ENCODE data around the gene STRADB.
"Not testable (repeated sequence)": the region's sequence is repeated elsewhere in the genome, so short reads cannot be mapped to it uniquely, and the experiment has no call there.

Gene STRADB

DNA sequence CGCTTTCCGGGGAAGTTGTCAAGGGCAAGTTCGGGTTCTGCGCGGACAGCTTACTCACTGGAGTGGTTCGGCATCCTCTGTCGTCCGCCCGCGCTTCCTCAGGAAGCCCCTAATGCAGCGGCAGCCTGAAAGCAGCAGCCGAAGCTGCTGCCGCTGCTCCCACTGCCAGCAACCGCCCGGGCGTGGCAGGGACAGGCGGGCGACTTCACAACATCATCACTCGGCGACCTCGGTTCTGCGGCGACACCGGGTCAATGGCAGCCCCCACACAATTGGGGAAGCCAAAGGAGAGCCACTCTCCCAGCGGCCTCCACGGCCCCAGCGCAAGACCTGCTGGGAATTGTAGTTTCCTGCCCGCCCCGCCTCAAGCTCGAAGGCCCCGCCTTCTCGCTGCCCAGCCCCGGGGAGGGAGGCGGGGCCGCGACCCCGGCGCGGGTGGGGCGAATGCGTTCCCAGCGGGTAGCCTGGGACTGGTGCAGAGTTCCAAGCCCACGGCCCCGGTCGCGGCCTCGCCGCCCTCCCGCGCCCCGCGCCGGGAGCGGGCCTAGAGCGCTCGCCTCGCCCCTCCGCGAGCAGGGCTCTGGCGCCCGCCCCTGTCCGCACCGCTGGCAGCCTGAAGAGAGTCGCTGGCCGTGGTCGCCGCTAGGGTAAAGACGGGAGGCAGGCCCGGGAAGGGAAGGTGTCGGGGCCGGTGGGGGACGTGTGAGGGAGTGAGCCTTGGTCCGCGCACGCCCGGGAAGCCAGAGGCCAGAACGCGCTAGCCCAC is at the start of gene STRADB, which contains the start of gene TRAK2:
STRADB (plus strand) TSS at position 449 of the 766 bp plus-strand sequence. CDS start 3,101 bp downstream, outside the sequence.
TRAK2 (minus strand) TSS at position 167 of the 766 bp plus-strand sequence. CDS start 30,951 bp downstream, outside the sequence.
- peak; percentile 94 to 95 for DNase-seq (ENCODE audit: low read depth in 2 of 2)

GRCh38 chr2:201401815-201402214 is 49.7 kb upstream of the STRADB start:
- no peak for DNase-seq (ENCODE audit: low read depth in 2 of 2)

- DNase-seq (ENCODE audit: low read depth in 2 of 2) = no peak
Observed at GRCh38 chr2:201402651-201403562, 48.6 kb upstream of the STRADB start.

GRCh38 chr2:201403880-201404279 is 47.7 kb upstream of the STRADB start:
- no peak for DNase-seq (ENCODE audit: low read depth in 2 of 2)

GRCh38 chr2:201404699-201405280 is 46.8 kb upstream of the STRADB start:
- no peak for DNase-seq (ENCODE audit: low read depth in 2 of 2)

- DNase-seq (ENCODE audit: low read depth in 2 of 2) = no peak
Observed at GRCh38 chr2:201406077-201406662, 45.4 kb upstream of the STRADB start.

DNA sequence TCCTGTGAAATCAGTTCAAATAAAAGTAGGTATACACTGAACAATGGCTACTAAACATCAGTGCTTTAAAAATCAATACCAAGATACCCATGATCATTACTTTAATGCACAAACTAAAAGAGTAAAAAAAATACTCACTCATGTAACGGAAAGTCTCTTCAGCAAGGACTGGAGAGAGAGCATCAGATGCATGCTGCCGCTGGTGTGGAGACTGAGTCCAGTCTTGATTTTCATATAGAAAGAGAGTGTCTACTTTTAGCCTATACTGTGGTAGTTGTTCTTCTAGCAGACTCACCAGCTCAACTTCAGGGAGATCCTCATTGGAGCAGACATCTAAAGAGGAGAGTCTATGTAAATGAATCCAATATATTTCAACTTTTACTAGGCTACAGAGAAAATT is 44.3 kb upstream of the STRADB start:
- DNase-seq (ENCODE audit: low read depth in 2 of 2) = no peak

- no peak for DNase-seq (ENCODE audit: low read depth in 2 of 2)
Observed at GRCh38 chr2:201408931-201409330, 42.6 kb upstream of the STRADB start.

GRCh38 chr2:201411421-201411820 is 40.1 kb upstream of the STRADB start:
- no peak for DNase-seq (ENCODE audit: low read depth in 2 of 2)

DNA sequence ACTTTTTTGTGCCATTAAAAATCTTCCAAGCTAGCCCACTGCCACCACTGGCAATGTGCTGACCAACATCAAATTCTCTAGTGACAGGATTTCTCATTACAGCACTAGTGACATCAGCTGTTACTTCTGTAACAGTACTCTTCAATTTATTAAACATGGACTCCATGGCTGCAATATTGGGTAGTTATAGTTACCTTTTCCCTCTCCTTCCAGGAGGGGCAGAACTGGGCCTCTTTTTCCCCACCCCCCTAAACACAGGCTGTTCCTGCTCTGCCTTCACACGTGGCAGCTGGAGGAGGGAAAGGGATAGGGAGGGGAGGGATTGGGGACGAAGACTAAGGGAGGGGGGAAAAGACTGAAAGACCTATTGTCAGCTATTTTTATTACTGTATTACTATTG is 38.4 kb upstream of the STRADB start:
- DNase-seq (ENCODE audit: low read depth in 2 of 2) = no peak

DNA sequence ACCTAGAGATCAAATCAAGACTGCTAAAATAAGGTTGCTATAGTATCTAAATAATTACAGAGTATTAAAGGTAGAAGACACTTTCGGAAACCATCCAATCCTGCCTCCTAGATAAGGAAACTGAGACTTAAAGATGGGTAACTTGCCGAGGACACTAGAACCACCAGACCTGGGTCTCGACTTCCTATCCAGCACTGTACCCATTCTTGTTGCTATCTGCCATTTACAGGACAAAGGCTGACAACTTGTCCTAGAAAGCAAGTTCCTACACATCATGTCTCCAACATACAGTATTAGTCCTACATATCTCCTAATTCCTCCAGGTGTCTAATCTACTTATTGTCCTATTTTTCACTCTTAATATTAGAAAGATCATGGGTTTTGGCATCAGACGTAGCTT is 38.0 kb upstream of the STRADB start:
- no peak for DNase-seq (ENCODE audit: low read depth in 2 of 2)

DNA sequence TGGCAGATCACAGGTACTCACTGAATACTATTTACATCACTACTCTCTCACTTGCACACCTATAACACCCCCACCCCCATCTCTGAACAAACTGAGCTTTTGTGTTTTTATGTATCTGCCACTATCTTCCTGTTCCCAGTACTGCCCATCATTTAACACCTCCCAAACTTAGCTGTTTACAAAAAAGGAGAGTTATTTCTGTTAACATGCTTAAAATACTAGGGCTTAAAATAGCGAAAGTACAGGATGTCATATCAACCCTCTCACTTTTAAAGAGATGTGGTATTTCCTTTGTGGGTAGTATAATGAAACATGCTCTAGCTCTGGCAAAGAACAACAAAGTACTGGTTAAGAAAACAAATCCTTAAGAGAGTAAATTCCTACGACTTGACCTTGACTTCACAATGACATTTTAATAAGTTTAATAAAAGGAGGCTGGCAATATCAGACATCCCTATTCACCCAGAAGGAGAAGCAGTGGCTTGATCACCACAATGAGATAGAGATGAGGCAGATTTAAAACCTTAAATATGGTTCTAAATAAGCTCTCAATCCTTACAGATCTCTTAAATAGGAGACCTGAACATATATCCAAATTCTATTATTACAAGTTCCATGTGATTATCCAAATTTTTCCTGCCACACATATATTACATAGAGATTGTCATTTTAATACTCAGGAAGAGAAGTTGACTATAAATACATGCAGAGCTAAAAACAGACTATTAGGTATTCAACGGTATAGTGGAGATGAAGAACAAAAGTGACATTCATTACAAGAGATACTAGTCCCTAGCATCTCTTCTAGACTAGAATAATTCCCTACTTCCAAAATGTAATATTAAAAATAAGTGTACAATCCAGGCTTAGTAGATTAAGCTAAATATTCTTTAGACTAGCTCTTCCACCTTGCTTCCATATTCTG is 37.2 kb upstream of the STRADB start:
- no peak for DNase-seq (ENCODE audit: low read depth in 2 of 2)

GRCh38 chr2:201415149-201415548 is 36.4 kb upstream of the STRADB start:
- no peak for DNase-seq (ENCODE audit: low read depth in 2 of 2)

DNA sequence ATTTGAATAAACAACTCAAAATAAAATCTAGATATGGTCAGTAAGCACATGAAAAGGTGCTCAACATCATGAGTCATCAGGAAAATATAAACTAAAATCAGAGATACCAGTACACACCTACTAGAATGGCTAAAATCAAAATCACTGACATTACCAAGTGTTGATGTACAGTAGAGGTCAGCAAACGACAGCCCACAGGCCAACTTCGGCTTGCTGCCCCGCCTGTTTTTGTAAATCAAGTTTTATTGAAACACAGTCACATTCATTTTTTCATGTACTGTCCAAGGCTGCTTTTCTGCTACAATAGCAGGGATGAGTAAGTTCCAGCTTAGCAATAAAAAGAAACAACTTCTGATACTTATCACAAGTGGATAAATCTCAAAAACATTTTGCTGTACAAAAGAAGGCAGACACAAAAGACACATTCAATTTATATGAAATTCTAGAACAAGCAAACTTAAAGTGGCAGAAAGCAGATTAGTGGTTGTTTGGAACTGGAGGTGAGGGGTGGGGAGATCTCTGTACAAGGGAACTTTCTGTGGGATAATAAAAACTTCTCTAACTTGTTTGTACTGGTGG is 32.4 kb upstream of the STRADB start:
- no peak for DNase-seq (ENCODE audit: low read depth in 2 of 2)

DNA sequence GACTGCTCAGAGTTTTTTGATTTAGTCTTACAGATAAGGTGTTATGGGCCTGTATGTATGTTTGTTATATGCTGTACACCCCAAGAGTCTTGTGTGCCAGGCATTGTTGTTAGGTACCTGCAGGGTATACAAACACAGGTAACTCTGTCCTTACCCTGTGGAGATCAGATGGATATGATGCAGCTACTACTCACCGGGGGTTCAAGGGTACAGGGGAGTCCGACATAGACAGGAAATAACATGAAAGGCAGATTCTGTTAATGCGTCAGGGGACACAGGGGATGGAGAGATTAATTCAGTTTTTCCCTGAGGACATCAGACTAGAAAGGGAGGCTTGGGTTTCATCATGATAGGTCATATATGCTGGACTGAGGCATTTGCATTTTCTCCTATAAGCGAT is 31.6 kb upstream of the STRADB start:
- no peak for DNase-seq (ENCODE audit: low read depth in 2 of 2)

GRCh38 chr2:201420442-201421113 is 31.0 kb upstream of the STRADB start:
- DNase-seq (ENCODE audit: low read depth in 2 of 2) = no peak

- DNase-seq (ENCODE audit: low read depth in 2 of 2) = no peak
Observed at GRCh38 chr2:201425952-201426351, 25.6 kb upstream of the STRADB start.

- not testable (repeated sequence) for DNase-seq (ENCODE audit: low read depth in 2 of 2)
Observed at GRCh38 chr2:201428366-201428765, 23.2 kb upstream of the STRADB start.

DNA sequence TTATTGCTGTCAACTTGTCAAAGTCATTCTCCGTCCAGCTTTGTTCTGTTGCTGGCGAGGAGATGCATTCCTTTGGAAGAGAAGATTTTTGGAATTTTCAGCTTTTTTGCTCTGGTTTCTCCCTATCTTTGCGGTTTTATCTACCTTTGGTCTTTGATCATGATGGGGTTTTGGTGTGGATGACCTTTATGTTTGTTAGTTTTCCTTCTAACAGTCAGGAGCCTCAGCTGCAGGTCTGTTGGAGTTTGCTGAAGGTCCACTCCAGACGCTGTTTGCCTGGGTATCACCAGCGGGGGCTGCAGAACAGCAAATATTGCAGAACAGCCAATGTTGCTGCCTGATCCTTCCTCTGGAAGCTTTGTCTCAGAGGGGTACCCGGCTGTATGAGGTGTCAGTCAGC is 21.7 kb upstream of the STRADB start:
- not testable (repeated sequence) for DNase-seq (ENCODE audit: low read depth in 2 of 2)

GRCh38 chr2:201430322-201430721 is 21.2 kb upstream of the STRADB start:
- not testable (repeated sequence) for DNase-seq (ENCODE audit: low read depth in 2 of 2)

Data from stimulated activated CD8-positive, alpha-beta memory T cell treated with anti-CD3 and anti-CD28 coated beads, Interleukin-7, amount 100 ng/mL, for 4 hours (primary cell).